Central memory CD8-positive, alpha-beta T cell (primary cell): ENCODE data around the gene HSBP1L1.

Source experiments
- ATAC-seq: fragments of 150-1000 bp; cut with Tn5 transposase; replicated peaks from 2 replicates; pipeline ENCODE4 v1.10.0; 2022; ENCODE audit warnings: mild to moderate bottlenecking, moderate FRiP score, moderate number of reproducible peaks; ENCODE audit not compliant: poor library complexity, severe bottlenecking; ENCODE audit errors: extremely low read depth
- DNase-seq, 2 donors: peaks; one replicate each; pipeline ENCODE4 v3.0.0; 2021; ENCODE audit warnings: low spot score in 2 of 2
- H3K27ac Mint-ChIP-seq: one replicate; pipeline ENCODE4 v1.8.0; 2022; ENCODE audit warnings: low read depth, mild to moderate bottlenecking, moderate library complexity, mixed read lengths
- H3K27me3 Mint-ChIP-seq: one replicate; pipeline ENCODE4 v1.8.0; 2022; ENCODE audit warnings: mixed read lengths
- H3K36me3 Mint-ChIP-seq: one replicate; pipeline ENCODE4 v1.8.0; 2022; ENCODE audit warnings: mild to moderate bottlenecking, moderate library complexity, mixed read lengths; ENCODE audit not compliant: insufficient read depth
- H3K4me1 Mint-ChIP-seq: one replicate; pipeline ENCODE4 v1.8.0; 2022; ENCODE audit warnings: mixed read lengths
- H3K4me3 Mint-ChIP-seq: one replicate; pipeline ENCODE4 v1.8.0; 2022; ENCODE audit warnings: mild to moderate bottlenecking, moderate library complexity, mixed read lengths
- H3K9me3 Mint-ChIP-seq: one replicate; pipeline ENCODE4 v1.8.0; 2022; ENCODE audit warnings: mixed read lengths

Gene HSBP1L1

GRCh38 chr18:79943608-79944125, 20.8 kb upstream of the HSBP1L1 start:
- no peak overlapping the region for H3K4me3 Mint-ChIP-seq
- peak overlapping the region; percentile 71 for H3K27ac Mint-ChIP-seq
- no peak for ATAC-seq
- no peaks in the 10 kb centered on the region for H3K27me3 Mint-ChIP-seq
- no peaks in the 10 kb centered on the region for H3K9me3 Mint-ChIP-seq
- H3K4me1 Mint-ChIP-seq = peaks cover 35% of the 10 kb centered on the region
- peaks cover 26% of the 10 kb centered on the region for H3K36me3 Mint-ChIP-seq
- no peak for DNase-seq

DNA sequence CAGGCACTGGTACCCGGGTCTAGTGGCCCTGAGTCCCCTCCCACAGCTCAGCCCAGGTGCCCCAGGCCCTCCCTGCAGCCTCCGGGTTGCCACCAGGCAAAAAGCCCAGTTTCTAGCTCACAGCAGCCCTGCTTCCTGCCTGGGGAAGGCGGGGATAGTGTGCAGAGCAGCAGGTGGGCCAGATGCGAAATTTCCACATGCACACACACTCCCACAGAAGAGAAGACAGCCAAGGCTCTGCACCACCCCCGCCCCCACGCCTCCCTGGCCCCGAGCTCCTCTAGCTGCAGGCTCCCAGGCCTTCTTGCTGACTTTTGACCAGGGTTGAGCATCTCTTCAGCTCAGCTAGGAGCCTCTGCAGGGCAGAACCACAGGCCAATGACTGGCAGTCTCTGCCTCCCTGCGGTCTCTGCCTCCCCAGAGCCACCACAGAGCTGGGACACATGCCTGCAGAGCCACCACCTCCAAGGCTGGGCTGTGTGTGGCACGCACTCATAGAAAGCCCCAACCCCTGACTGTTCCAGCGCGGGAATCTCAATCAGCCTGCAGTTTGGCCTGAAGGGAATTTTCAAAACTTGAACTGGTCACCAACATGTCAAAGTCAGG, 20.2 kb upstream of the HSBP1L1 start:
- Mint-ChIP-seq H3K4me3 (peak overlapping the region; percentile 18), H3K9me3 (no peaks in the 10 kb centered on the region), H3K4me1 (peaks cover 40% of the 10 kb centered on the region), H3K36me3 (peaks cover 25% of the 10 kb centered on the region), H3K27ac (peak overlapping the region; percentile 71), H3K27me3 (no peaks in the 10 kb centered on the region)
- peak; percentile 68 for ATAC-seq
- no peak for DNase-seq

DNA sequence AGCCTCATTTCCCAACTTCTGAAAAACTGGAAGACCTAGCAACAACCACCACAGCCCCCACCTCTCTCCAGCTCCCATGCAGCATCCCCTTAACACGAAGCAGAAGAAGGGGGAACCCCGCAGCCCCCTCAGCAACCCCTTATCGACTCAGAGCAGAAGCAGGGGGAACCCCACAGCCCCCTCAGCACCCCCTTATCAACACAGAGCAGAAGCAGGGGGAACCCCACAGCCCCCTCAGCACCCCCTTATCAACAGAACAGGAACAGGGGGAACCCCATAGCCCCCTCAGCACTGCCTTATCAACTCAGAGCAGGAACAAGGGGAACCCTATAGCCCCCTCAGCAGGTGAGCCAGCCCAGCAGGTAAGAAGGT, 19.7 kb upstream of the HSBP1L1 start:
- Mint-ChIP-seq H3K4me1 (peaks cover 42% of the 10 kb centered on the region), H3K27me3 (no peaks in the 10 kb centered on the region), H3K4me3 (peak overlapping the region; percentile 18), H3K9me3 (no peaks in the 10 kb centered on the region), H3K27ac (peak overlapping the region; percentile 71), H3K36me3 (peaks cover 26% of the 10 kb centered on the region)
- DNase-seq (no peak), ATAC-seq (peak; percentile 29)

DNA sequence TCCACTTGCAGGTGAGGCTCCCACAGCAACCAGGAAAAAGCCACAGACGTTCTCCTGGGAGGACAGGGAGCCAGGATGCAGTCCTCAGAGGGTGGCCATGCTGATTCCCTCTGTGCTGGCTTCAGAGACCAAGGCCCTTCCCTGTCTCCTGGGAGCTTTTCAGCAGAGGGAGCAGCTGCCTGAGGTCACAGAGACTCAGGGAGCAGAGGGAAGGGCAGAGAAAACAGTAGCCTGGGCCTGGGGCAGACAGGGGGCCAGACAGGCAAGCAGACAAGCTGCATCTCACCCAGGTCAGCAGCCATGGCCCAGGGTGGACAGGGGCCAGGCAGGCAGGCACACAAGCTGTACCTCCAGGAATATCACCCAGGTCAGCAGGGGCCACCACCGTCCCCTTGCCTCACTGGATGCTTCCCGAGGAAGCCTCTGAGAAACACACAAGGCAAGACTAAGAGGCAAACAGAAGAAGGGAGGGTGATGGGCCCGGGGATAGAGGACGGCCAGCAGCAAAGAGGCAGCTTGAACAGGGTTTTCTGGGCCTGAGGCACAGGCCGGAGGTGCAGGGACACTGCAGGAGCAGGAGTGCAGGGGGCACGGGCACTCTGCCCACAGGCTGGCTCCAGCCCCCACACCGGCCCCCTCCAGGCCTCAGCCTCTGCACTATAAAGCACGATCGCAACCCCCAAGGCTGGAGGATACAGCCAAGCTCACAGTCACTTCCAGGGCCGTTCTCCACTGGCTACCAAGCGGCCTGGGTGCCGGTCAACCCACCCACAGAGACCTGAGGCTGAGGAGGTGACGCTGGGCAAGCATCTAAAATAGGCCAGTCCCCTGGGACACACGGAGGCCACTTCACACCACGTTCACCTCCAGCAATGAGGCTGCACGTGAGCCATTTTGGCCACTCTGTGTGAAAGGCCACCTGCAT, 19.1 kb upstream of the HSBP1L1 start:
- H3K27ac Mint-ChIP-seq = peak overlapping the region; percentile 71
- DNase-seq = no peak
- H3K4me1 Mint-ChIP-seq = peaks cover 44% of the 10 kb centered on the region
- no peaks in the 10 kb centered on the region for H3K9me3 Mint-ChIP-seq
- no peak overlapping the region for H3K4me3 Mint-ChIP-seq
- H3K27me3 Mint-ChIP-seq = no peaks in the 10 kb centered on the region
- H3K36me3 Mint-ChIP-seq = peaks cover 28% of the 10 kb centered on the region
- ATAC-seq = no peak

DNA sequence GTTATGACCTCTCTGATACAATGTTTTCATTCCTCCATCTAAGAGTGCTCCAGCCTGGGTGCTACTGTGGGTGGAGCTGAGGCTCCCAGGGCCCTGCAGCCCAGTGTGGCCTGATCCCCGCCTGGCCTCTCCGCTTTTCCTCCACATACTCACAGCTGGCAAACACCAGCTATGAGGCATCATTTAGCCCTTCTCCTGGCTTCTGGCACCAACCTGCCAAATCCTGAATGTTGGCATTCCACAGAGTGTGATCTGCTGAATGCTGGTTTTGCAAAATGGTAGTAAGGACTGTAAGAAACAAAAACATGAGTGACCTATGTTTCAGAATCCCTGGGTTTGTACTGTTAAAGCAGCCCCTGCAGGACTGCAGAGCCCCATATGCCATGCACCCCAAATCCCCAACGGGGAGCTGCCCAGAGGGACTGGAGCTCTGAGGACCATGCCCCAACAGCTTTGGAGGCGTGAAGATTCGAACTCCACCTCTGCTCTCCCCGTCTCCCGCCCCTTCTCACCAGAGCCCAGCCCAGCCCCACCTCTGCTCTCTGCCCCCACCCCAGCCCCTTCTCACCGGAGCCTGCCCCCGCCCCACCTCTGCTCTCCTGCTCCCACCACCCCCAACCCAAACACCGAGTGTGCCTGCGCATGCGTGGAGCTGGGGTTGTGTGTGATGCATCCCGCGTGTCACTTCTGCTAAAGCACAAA, 17.2 kb upstream of the HSBP1L1 start:
- Mint-ChIP-seq H3K36me3 (peaks cover 27% of the 10 kb centered on the region), H3K4me1 (peaks cover 46% of the 10 kb centered on the region), H3K27ac (no peak overlapping the region), H3K4me3 (no peak overlapping the region), H3K27me3 (no peaks in the 10 kb centered on the region), H3K9me3 (no peaks in the 10 kb centered on the region)
- DNase-seq = no peak
- no peak for ATAC-seq

GRCh38 chr18:79947881-79948610, 16.4 kb upstream of the HSBP1L1 start:
- Mint-ChIP-seq H3K4me1 (peaks cover 46% of the 10 kb centered on the region), H3K27ac (peak overlapping the region; percentile 79), H3K4me3 (no peak overlapping the region), H3K9me3 (no peaks in the 10 kb centered on the region), H3K36me3 (peaks cover 25% of the 10 kb centered on the region), H3K27me3 (no peaks in the 10 kb centered on the region)
- DNase-seq (no peak), ATAC-seq (no peak)

DNA sequence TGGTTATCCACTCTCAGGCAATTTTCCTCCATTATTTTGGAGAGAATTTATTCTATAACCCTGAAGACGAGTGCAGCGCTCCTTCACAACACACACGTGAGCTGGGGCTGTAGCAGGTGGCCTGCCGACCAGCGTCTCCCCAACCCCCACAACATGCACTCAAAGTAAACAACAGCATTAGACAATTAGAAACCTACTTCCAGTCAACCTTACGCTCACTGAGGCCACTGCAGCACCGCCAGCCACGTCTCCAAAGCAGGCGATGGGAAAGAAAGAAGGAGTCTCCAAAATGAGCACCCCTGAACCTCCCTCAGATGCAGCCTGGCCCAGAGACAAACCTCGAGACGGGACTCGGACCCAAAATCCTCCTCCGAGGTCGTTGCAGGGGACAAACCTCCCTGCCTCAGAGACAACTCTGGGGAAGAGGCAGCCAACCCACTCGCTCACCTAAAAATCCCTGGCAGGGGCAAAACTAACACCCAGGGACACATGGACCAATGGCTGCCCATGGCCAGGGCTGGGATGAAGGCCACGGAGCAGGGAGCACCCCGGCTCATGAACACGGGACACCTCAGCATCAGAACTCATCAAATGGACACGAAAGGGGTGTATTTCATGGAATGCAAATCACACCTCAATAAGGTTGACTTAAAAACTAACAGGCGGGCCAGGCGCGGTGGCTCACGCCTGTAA, 15.6 kb upstream of the HSBP1L1 start:
- Mint-ChIP-seq H3K4me3 (peak overlapping the region; percentile 81), H3K27ac (peak overlapping the region; percentile 79)

GRCh38 chr18:79949697-79950487, 14.6 kb upstream of the HSBP1L1 start:
- Mint-ChIP-seq H3K4me1 (peaks cover 35% of the 10 kb centered on the region), H3K9me3 (no peaks in the 10 kb centered on the region), H3K4me3 (peak overlapping the region; percentile 81), H3K27me3 (no peaks in the 10 kb centered on the region), H3K27ac (peak overlapping the region; percentile 79), H3K36me3 (peaks cover 22% of the 10 kb centered on the region)
- ATAC-seq (no peak), DNase-seq (no peak)

More for the DNA sequence above, 15.6 kb upstream of the HSBP1L1 start:
- Mint-ChIP-seq H3K9me3 (no peaks in the 10 kb centered on the region), H3K27me3 (no peaks in the 10 kb centered on the region), H3K4me1 (peaks cover 46% of the 10 kb centered on the region), H3K36me3 (peaks cover 25% of the 10 kb centered on the region)
- DNase-seq (no peak), ATAC-seq (no peak)

DNA sequence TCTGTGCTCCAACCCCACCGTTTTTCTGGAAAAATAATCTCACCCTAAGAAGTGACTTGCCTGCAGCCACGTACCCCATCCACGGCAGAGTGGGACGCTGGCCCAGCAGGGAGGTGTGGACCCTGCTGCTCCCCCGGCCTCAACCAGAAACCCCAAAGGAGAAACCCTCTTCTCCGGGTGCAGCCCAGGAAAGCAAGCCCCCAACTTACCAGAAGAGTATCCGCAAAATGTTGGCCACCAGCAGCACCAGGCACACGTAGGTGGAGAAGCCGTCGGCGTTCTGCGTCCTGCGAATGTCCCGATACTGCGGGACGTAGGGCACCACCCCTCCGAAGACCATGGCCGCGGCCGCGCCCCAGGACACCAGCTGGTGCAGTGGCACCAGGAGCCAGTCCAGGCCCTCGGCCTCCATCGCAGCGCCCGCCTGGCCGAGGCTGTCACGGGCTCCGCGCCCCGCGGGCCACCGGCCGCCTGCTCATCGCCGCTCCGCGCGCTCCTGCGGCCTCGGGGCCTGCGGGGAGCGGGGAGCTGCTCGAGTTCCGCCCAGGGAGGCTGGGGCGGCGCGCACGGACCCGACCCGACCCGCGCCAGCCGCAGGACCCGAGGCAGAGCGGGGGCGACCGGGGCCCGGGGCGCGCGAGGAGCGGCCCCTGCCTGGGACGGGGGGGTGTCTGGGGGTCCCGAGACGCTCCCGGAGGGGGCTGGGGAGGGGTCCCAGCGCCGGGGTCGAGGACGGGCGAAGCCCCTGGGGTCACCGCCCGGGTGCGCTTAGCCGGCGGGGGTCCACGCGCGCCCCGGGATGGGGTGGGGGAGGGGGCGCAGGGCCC, 13.7 kb upstream of the HSBP1L1 start:
- H3K4me3 Mint-ChIP-seq = peak overlapping the region; percentile 81
- ATAC-seq (peak; percentile 42), DNase-seq (no peak)
- H3K36me3 Mint-ChIP-seq = peaks cover 19% of the 10 kb centered on the region
- peak overlapping the region; percentile 79 for H3K27ac Mint-ChIP-seq
- no peaks in the 10 kb centered on the region for H3K27me3 Mint-ChIP-seq
- no peaks in the 10 kb centered on the region for H3K9me3 Mint-ChIP-seq
- H3K4me1 Mint-ChIP-seq = peaks cover 28% of the 10 kb centered on the region

DNA sequence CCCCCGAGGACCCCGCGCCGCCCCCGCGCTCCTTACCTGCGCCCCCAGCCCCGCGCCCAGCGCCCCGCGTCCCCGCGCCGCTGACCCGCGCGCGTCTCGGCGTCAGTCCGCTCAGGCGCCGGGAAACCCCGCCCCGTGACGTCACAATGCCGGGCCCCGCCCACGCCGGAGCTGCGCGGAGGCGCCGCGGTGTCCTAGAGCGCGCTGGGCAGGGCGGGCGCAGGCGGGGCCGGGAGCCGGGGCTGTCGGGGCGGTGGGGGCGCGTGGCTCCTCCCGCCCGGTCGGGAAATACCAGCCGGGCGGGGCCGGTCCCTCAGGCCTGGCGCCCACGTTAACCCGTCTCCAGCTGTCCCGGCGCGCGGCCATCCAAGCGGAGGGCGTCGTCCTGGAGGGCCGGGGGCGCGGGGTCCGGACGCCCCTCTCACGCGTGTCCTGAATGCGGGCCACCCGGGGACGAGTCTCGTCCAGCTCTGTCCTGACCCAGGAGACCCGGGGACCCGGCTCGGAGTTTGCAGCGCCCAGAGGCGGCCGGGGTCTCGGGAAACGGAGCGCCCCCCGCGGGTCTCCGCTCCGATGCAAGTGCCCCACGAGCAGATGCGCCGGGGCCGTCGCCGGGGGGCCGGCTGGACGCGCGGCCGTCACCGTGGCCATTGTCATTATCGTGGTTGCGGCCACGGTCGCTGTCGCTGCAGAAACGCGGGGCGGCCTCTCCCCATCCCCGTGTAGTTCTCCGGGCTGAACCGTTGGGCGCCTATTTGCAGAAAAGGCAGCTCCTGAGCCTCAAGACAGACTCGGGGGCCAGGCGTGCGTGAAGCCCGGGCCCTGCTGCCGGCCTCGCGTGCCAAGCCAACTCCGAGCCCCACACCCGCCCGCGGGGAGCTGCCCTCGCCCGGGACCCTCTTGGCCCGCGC, 12.6 kb upstream of the HSBP1L1 start, which contains the start of gene SLC66A2:
TSS of gene SLC66A2 (minus strand) at position 109 of the 911 bp plus-strand sequence. CDS start 727 bp downstream, outside the sequence.
- H3K4me1 Mint-ChIP-seq = peaks cover 22% of the 10 kb centered on the region
- DNase-seq (peak; percentile 84 to 96), ATAC-seq (peak; percentile 95)
- peak within 1 kb of the TSS; percentile 81 for H3K4me3 Mint-ChIP-seq
- H3K36me3 Mint-ChIP-seq = peaks cover 15% of the 10 kb centered on the region
- peak within 1 kb of the TSS; percentile 79 for H3K27ac Mint-ChIP-seq
- H3K27me3 Mint-ChIP-seq = no peaks in the 10 kb centered on the region
- no peaks in the 10 kb centered on the region for H3K9me3 Mint-ChIP-seq
